MV-4-11 (cell line): ENCODE data around the gene MRTFA.

Source experiments
- DNase-seq: peaks from one replicate; lab custom pipeline; 2025; lab: John Stamatoyannopoulos, UW

The MRTFA gene

GRCh38 chr22:40395607-40396006 is 240.9 kb downstream of the MRTFA start:
- no peak for DNase-seq

- DNase-seq = no peak
These were observed 241.9 kb downstream of the MRTFA start for GRCh38 chr22:40394607-40395006.

GRCh38 chr22:40392618-40393017 is 243.9 kb downstream of the MRTFA start:
- DNase-seq = no peak

- DNase-seq = no peak
These were observed 245.1 kb downstream of the MRTFA start for GRCh38 chr22:40391417-40391816.

GRCh38 chr22:40388231-40388630 is 248.3 kb downstream of the MRTFA start:
- DNase-seq = no peak

GRCh38 chr22:40387746-40388145 is 248.8 kb downstream of the MRTFA start:
- no peak for DNase-seq

- peak; percentile 61 for DNase-seq
These were observed 251.3 kb downstream of the MRTFA start for GRCh38 chr22:40385036-40385782.

- DNase-seq = no peak
These were observed 252.6 kb downstream of the MRTFA start for GRCh38 chr22:40383905-40384304.

GRCh38 chr22:40381461-40381860 is 255.1 kb downstream of the MRTFA start:
- no peak for DNase-seq

- DNase-seq = peak; percentile 12
These were observed 258.1 kb downstream of the MRTFA start for GRCh38 chr22:40378448-40378847.

GRCh38 chr22:40377931-40378330 is 258.6 kb downstream of the MRTFA start:
- DNase-seq = no peak

GRCh38 chr22:40376149-40376548 is 260.4 kb downstream of the MRTFA start:
- DNase-seq = no peak

- no peak for DNase-seq
These were observed 262.0 kb downstream of the MRTFA start for GRCh38 chr22:40374567-40374966.

GRCh38 chr22:40368836-40369235 is 267.7 kb downstream of the MRTFA start:
- DNase-seq = no peak

GRCh38 chr22:40368016-40368415 is 268.5 kb downstream of the MRTFA start:
- DNase-seq = no peak

- no peak for DNase-seq
These were observed 269.2 kb downstream of the MRTFA start for GRCh38 chr22:40367342-40367741.

- no peak for DNase-seq
These were observed 270.5 kb downstream of the MRTFA start for GRCh38 chr22:40366068-40366467.

GRCh38 chr22:40364431-40364830 is 272.1 kb downstream of the MRTFA start:
- no peak for DNase-seq

- no peak for DNase-seq
These were observed 273.5 kb downstream of the MRTFA start for GRCh38 chr22:40363059-40363458.

- no peak for DNase-seq
These were observed 275.4 kb downstream of the MRTFA start for GRCh38 chr22:40361100-40361499.
